ENCODE data around the gene DNAJC6.

- TF ChIP-seq CTCF (IDR thresholded peaks at IDR 0.05) (no peak), POLR2A (IDR thresholded peaks at IDR 0.05) (no peak)
Measured at GRCh38 chr1:65441464-65441863, 132.1 kb downstream of the DNAJC6 start.
